Right hindlimb (tissue), 1 donor: ENCODE measurements around the gene TPMT.
"Not testable (repeated sequence)": the region's sequence is repeated elsewhere in the genome, so short reads cannot be mapped to it uniquely, and the experiment has no call there.

Source experiments
- DNase-seq: peaks from one replicate; pipeline ENCODE4 v3.0.0-alpha.2; 2018

Gene TPMT

GRCh38 chr6:18154507-18155149, at the start of gene TPMT:
TSS of gene TPMT (minus strand) at chr6:18155077. CDS start at chr6:18149127, 5,950 bp downstream.
- no peak for DNase-seq

DNA sequence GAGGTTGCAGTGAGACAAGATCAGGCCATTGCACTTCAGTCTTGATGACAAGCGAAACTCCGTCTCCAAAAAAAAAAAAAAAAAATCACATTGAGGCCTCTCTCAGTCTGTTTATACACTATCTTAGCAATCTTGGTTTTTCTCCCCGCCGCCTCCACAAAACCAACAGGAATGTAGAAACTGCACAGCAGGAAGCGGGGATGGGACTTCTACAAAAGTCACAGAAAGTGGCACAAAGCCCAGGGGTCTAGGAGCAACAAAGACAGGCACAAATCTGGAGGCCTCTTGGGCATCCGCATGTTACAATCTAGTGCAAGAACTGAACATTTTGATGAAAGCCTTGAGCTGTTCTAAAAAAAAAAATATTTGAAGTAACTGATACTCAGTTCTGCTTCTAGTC, 48.9 kb upstream of the TPMT start:
- DNase-seq = no peak

DNA sequence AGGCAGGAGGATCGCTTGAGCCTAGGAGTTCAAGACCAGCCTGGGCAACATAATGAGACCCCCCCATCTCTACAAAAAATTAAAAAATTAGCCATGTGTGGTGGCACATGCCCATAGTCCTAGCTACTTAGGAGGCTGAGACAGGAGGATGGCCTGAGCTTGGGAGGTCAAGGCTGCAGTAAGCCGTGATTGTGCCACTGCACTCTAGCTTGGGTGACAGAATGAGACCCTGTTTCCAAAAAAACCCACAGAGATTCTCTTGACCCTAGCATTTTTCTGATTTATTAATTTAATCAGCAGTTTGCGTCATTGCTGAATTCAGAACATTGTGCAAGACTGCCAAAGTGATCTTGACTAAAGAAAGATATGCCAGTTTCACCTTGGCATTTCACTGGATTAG, 37.1 kb upstream of the TPMT start:
- DNase-seq = no peak

DNA sequence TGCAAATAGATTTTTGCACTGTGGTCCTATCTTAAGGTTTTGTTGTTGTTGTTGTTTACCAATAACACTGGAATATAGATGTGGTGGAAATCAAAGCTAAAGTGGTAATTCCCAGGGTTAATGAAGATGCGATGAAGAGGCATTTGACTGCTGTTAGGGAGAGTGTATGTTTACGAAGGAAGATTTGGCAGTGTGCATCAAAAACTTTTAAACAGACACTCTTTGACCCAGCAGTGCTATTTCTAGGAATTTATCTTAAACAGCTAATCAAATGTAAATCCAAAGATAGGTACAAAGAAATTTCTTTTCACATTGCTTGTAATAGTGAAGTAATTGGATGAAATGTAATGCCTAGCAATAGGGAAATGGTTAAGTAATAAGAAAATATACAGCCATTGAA, 34.3 kb upstream of the TPMT start:
- DNase-seq = no peak

- DNase-seq = no peak
These were observed 32.8 kb upstream of the TPMT start for GRCh38 chr6:18187701-18188100.

DNA sequence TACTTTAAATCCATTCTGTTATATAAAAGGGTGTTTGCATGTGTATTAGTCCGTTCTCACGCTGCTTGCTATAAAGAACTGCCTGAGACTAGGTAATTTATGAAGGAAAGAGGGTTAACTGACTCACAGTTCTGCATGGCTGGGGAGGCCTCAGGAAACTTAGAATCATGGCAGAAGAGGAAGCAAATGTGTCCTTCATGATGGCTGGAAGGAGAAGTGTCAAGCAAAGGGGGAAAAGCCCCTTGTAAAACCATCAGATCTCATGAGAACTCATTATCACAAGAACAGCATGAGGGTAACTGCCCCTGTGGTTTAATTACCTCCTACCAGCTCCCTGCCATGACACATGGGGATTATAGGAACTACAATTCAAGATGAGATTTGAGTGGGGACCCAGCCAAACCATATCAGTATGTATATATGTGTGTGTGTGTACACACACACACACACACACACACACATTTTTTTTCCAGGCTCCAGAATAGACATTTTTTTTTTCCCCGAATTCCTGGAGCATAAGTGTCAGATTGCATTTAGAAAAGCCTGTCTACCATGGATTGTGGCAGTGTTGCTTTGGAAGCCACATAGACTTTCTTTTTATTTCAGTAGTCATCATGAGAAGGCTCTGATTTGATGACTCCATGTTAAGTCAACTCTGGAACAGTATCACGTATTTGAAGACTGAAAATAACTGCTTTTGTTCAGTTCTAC, 31.8 kb upstream of the TPMT start:
- DNase-seq = no peak

- no peak for DNase-seq
These were observed 31.2 kb upstream of the TPMT start for GRCh38 chr6:18186033-18186432.

DNA sequence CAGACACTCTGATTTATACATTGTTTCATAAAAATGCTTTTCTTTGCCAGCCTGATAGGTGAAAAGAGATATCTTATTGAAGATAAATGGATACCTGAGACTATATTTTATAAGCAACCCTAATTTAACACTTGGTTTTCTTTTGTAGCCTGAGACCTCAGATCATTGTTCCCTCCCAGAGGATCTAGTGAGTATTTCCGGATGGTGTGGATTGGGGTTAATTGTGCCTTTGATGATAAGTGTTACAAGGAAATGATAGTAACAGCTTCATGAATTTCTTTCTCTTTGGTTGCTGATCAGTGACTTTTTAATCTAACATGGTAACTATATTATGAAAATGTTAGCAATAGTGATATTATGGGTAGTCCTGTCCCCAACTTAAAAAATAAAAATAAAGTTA, 30.7 kb upstream of the TPMT start:
- DNase-seq = no peak

GRCh38 chr6:18183766-18184165, 28.9 kb upstream of the TPMT start:
- DNase-seq = no peak

DNA sequence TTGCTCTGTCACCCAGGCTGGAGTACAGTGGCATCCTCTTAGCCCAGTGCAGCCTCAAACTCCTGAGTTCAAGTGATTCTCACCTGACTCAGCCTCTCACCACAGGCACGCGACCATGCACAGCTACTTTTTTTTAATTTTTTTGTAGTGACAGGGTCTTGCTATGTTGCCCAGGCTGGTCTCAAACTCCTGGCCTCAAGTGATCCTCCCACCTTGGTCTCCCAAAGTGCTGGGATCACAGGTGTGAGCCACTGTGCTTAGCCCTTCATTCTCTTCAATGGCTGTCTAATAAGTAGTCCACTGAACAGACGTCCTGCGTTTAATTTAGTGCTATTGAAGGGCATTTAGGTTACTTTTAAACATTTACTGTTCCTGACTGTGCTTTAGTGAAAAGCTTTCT, 27.7 kb upstream of the TPMT start:
- DNase-seq = no peak

GRCh38 chr6:18179770-18180356, 25.0 kb upstream of the TPMT start:
- no peak for DNase-seq

DNA sequence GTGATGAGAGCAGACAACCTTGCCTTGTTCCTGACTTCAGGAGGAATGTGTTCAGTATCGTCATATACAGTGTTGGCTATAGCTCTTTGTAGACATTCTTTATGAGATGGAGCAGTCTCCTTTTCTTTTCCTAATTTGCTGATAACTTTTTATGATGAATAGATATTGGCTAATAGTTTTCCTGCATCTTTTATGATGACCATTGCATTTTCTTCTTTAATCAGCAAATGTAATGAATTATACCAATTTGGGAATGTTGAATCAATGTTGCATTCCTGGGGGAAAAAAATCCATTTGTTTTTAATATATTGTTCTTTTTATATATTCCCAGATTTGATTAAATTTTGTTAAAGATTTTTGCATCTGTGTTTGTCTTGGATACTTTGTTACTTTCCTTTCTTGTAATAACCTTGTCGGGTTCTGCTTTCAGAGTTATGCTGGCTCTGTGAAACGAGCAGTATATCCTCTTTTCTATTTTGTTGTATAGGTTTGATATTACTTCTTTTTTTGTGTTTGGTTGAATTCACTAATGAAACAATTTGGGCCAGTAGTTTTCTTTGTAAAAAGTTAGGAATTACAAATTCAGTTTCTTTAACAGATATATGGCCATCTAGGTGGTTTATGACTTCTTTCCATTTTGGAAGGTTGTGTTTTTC, 24.2 kb upstream of the TPMT start:
- DNase-seq = no peak

GRCh38 chr6:18177286-18177965, 22.5 kb upstream of the TPMT start:
- no peak for DNase-seq

DNA sequence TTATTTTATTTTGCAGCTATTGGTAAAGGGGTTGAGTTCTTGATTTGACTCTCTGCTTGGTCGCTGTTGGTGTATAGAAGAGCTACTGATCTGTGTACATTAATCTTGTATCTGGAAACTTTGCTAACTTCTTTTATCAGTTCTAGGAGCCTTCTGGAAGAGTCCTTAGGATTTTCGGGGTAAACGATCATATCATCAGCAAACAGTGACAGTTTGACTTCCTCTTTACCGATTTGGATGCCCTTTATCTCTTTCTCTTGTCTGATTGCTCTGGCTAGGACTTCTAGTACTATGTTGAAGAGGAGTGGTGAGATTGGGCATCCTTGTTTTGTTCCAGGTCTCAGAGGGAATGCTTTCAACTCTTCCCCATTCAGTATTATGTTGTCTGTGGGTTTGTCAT, 21.3 kb upstream of the TPMT start:
- DNase-seq = not testable (repeated sequence)

DNA sequence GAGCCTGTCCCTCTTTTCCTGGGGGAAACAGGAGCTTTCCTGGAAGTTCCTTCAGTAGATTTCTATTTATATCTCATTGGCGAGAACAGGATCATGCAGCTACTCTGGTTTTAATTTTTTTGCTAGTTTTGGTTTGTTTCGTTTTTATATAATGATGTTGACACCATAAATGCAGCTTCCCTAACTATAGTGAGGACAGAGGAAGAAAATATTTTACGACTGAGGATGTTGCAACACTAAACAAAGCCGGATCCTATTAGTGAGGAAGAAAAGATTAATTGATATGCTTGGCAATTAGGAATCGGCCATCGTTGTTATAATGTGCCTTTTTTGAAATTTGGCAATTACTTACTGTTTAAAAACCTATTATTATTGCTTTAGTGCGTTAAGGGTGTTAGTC, 17.0 kb upstream of the TPMT start:
- DNase-seq = no peak

DNA sequence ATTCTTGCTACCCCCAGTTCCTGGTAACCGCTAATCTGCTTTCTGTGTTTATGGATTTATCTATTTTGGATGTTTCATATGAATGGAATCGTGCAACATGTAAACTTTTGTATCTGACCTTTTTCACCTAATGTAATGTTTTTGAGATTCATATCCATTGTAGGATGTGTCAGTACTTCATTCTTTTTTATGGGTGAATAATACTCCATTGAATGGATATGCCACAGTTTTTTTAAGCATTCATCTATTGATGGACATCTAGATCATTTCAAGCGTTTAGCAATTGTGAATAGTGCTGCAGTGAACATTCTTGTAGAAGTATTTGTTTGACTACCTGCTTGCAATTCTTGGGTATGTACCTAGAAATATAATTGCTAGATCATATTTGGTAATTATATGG, 13.4 kb upstream of the TPMT start:
- DNase-seq = no peak

DNA sequence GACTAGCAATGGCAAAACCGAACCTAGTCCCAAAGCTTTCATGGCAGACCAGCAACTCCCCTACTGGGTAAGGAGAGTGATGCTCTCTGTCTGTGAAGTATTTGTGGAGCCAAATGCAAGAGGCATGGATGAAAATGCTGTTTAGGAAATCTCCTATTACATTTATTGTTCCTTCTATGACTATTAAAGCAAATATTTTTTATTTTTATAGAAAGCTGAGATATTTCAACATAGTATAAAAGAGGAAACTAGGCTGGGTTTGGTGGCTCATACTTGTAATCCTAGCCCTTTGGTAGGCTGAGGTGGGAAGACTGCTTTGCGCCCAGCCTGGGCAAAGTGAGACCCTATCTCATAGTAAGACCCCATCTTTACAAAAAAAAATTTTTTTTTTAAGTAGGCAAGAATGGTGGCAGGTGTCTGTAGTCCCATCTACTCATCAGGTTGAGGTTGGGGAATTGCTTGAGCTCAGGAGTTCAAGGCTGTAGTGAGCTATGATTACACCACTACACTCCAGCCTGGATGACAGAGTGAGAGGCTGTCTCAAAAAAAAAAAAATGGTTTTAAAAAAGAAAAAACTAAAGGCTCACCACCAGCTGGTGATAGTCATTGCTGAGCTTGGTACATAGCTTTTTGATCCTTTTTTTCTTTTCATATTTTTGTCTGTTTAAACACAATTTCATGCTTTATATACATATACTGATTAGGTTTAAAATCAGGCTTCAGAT, 11.6 kb upstream of the TPMT start:
- DNase-seq = no peak

GRCh38 chr6:18165751-18166150, 10.9 kb upstream of the TPMT start:
- DNase-seq = no peak

DNA sequence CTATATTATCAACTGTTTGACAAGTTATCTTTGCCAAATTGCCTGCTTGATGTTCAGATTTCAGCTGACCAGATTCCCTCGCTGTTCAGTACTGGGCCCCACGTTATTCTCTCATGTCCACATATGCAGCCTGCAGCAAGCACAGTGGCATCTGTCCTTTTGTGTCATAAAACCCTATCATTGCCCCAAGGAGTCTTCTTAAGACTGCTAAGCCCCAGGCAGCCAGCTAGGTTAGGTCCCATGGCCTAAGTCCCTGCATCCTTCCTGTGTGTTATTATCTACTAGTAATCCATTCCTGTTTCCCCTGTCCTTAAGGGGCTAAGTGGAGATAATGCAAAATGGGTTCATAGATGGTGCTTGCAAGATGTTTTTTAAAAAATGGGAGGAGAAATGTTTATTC, 7.5 kb upstream of the TPMT start:
- no peak for DNase-seq

DNA sequence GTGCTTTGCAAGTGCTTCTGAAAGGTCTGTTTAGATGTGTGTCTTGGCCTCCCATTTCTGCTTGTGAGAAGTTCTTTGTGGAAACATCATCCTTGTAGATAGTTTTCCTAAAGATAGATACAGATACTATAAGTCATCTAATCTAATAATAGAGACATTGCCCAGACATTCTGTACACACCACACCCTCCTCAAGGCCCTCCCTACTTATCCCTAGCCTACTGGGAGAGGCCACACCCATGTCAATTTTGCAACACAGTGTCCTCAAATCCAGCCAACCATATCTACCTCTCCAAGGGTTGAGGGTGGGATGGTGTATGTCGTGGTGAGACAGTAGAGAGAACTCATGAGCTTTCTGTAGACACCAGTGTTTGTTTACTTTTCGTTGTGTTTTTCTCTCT, 6.6 kb upstream of the TPMT start:
- no peak for DNase-seq

- DNase-seq = no peak
These were observed 6.0 kb upstream of the TPMT start for GRCh38 chr6:18160911-18161310.

DNA sequence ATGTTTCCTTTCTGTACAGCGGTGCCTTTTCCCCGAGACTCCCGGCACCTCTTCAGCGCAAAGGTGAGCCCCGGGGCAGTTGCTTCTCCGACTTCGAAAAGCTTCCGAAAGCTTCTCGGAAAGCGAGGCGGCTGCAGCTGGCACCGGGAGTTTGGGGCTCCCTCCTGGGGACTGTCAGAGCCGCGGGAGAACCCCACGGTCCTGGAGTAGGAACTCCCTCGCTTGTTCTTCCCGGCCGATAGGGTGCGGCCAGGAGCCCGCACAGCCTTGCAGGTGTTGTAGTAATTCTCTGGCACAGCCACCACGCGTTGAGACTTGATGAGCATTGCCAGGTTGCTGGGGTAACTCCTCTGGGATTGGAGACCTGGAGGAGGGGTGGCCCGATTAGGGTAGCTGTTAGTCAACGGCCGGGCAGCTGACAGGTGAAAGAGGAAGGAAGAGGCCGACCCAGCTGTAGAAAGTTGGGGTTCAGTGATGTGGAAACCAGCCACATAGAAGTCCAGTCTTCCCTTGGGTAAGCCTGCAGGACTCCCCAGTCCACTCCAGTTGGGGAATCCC, 1.1 kb upstream of the TPMT start:
- peak; percentile 50 for DNase-seq
